OCI-LY3 (cell line): ENCODE measurements around the gene EPC2.

Source experiments
- CTCF ChIP-seq: fragments of 200-600, 300-600 bp; sonication (generic); IDR thresholded peaks from 2 replicates; pipeline ENCODE4 v1.5.1; 2014; ENCODE audit warnings: antibody characterized with exemption, low read length, low read depth
- EZH2phosphoT487 ChIP-seq: fragments of 200-600 bp; shearing (Covaris generic); IDR thresholded peaks from 2 replicates; pipeline ENCODE4 v1.6.1; 2018; ENCODE audit warnings: antibody characterized with exemption, mixed run types, low read depth

- no peak for TF ChIP-seq CTCF
- no peak for TF ChIP-seq EZH2phosphoT487
Measured at GRCh38 chr2:148826791-148827190, 182.2 kb downstream of the EPC2 start.
